ENCODE data around the gene CELA2A. TPM values are rescaled to one million over a fixed set of nuclear protein-coding genes. Genes with fewer than 3 reads are reported as not detected.

The CELA2A gene
- total RNA-seq, 1 donor from 2014 or later = not detected

Other genes with a start within 250 kb of the CELA2A start
- gene FHAD1, start 209.5 kb upstream of the CELA2A start, total RNA-seq = 2.4 TPM
- gene EFHD2, start 46.8 kb upstream of the CELA2A start, total RNA-seq = 64.3 TPM
- 0.23 TPM for gene CTRC, start 18.3 kb upstream of the CELA2A start, total RNA-seq
- not detected for gene CELA2B, start 19.4 kb downstream of the CELA2A start, total RNA-seq
- gene CASP9, start 67.5 kb downstream of the CELA2A start, total RNA-seq = 11.7 TPM
- gene DNAJC16, start 70.1 kb downstream of the CELA2A start, total RNA-seq = 23.5 TPM
- not detected for gene AGMAT, start 128.3 kb downstream of the CELA2A start, total RNA-seq
- 40.9 TPM for gene DDI2, start 160.7 kb downstream of the CELA2A start, total RNA-seq
- 90.9 TPM for gene PLEKHM2, start 227.6 kb downstream of the CELA2A start, total RNA-seq